ENCODE results near the gene CHD8.

The CHD8 gene

GRCh38 chr14:21395450-21395849 is 60.5 kb downstream of the CHD8 start:
- Histone ChIP-seq H3K27ac (ENCODE audit: low read depth, low read length, poor library complexity, severe bottlenecking) (no peak overlapping the region), H3F3A (ENCODE audit: insufficient read depth, low read length) (no peaks in the 10 kb centered on the region; the same call in 1 of the 2 replicates), H3K9me3 (ENCODE audit: low read length) (no peaks in the 10 kb centered on the region), H3K4me3 (ENCODE audit: low read depth, low read length, poor library complexity, severe bottlenecking) (no peak overlapping the region), H3K79me2 (ENCODE audit: insufficient read depth, low read length) (no peaks in the 10 kb centered on the region), H3K9me2 (ENCODE audit: low read depth, low read length) (no peaks in the 10 kb centered on the region), H3K4me2 (ENCODE audit: low read length) (no peak overlapping the region), H2AFZ (ENCODE audit: low read length) (no peak overlapping the region), H3K4me1 (ENCODE audit: insufficient read depth, low read length, severe bottlenecking) (no peaks in the 10 kb centered on the region), H4K20me1 (ENCODE audit: insufficient read depth, low read length) (no peaks in the 10 kb centered on the region), H3K36me3 (ENCODE audit: insufficient read depth, low read length) (peaks cover 92% of the 10 kb centered on the region), H3K27me3 (ENCODE audit: insufficient read depth, low read length) (no peaks in the 10 kb centered on the region), H3K9ac (ENCODE audit: low read length) (no peak overlapping the region)
- TF ChIP-seq EZH2 (IDR thresholded peaks at IDR 0.05; ENCODE audit: borderline replicate concordance, low read length) (no peak), CTCF (IDR thresholded peaks at IDR 0.05; ENCODE audit: low read length) (no peak)

- peaks cover 36% of the 10 kb centered on the region for H3K4me1 ChIP-seq (ENCODE audit: insufficient read depth, low read length, severe bottlenecking)
- H3K4me3 ChIP-seq (ENCODE audit: low read depth, low read length, poor library complexity, severe bottlenecking) = peak overlapping the region; percentile 73
- H3K9ac ChIP-seq (ENCODE audit: low read length) = peak overlapping the region; percentile 78; the same call in 1 of the 2 replicates
- no peaks in the 10 kb centered on the region for H3F3A ChIP-seq (ENCODE audit: insufficient read depth, low read length)
- peaks cover 40% of the 10 kb centered on the region for H3K36me3 ChIP-seq (ENCODE audit: insufficient read depth, low read length)
- no peaks in the 10 kb centered on the region for H3K9me3 ChIP-seq (ENCODE audit: low read length)
- no peak overlapping the region for H2AFZ ChIP-seq (ENCODE audit: low read length)
- no peaks in the 10 kb centered on the region for H3K27me3 ChIP-seq (ENCODE audit: insufficient read depth, low read length)
- H3K27ac ChIP-seq (ENCODE audit: low read depth, low read length, poor library complexity, severe bottlenecking) = peak overlapping the region; percentile 82
- H4K20me1 ChIP-seq (ENCODE audit: insufficient read depth, low read length) = no peaks in the 10 kb centered on the region
- H3K79me2 ChIP-seq (ENCODE audit: insufficient read depth, low read length) = peaks cover 34% of the 10 kb centered on the region
- H3K4me2 ChIP-seq (ENCODE audit: low read length) = peak overlapping the region; percentile 77
- no peaks in the 10 kb centered on the region for H3K9me2 ChIP-seq (ENCODE audit: low read depth, low read length)
- TF ChIP-seq EZH2 (IDR thresholded peaks at IDR 0.05; ENCODE audit: borderline replicate concordance, low read length) (no peak), CTCF (IDR thresholded peaks at IDR 0.05; ENCODE audit: low read length) (no peak)
Measured at GRCh38 chr14:21385188-21385904, 70.6 kb downstream of the CHD8 start.

- H3K79me2 ChIP-seq (ENCODE audit: insufficient read depth, low read length) = peaks cover 43% of the 10 kb centered on the region
- H3F3A ChIP-seq (ENCODE audit: insufficient read depth, low read length) = no peaks in the 10 kb centered on the region
- no peaks in the 10 kb centered on the region for H3K9me2 ChIP-seq (ENCODE audit: low read depth, low read length)
- H3K27me3 ChIP-seq (ENCODE audit: insufficient read depth, low read length) = no peaks in the 10 kb centered on the region
- peak overlapping the region; percentile 82 for H3K27ac ChIP-seq (ENCODE audit: low read depth, low read length, poor library complexity, severe bottlenecking)
- no peak for TF ChIP-seq CTCF (IDR thresholded peaks at IDR 0.05; ENCODE audit: low read length)
- TF ChIP-seq EZH2 (IDR thresholded peaks at IDR 0.05; ENCODE audit: borderline replicate concordance, low read length) = no peak
- peak overlapping the region; percentile 78 for H3K9ac ChIP-seq (ENCODE audit: low read length)
- peaks cover 39% of the 10 kb centered on the region for H3K4me1 ChIP-seq (ENCODE audit: insufficient read depth, low read length, severe bottlenecking)
- H3K9me3 ChIP-seq (ENCODE audit: low read length) = no peaks in the 10 kb centered on the region
- H4K20me1 ChIP-seq (ENCODE audit: insufficient read depth, low read length) = no peaks in the 10 kb centered on the region
- peak overlapping the region; percentile 73 for H3K4me3 ChIP-seq (ENCODE audit: low read depth, low read length, poor library complexity, severe bottlenecking)
- no peak overlapping the region for H2AFZ ChIP-seq (ENCODE audit: low read length)
- H3K36me3 ChIP-seq (ENCODE audit: insufficient read depth, low read length) = peaks cover 34% of the 10 kb centered on the region
- H3K4me2 ChIP-seq (ENCODE audit: low read length) = peak overlapping the region; percentile 77
Measured at GRCh38 chr14:21384494-21384851, 71.5 kb downstream of the CHD8 start.

Measured in OCI-LY1 (cell line).